Measurements from ENCODE around the gene IFNA10.
"Not testable (repeated sequence)": the region's sequence is repeated elsewhere in the genome, so short reads cannot be mapped to it uniquely, and the experiment has no call there.

IFNA10 gene

DNA sequence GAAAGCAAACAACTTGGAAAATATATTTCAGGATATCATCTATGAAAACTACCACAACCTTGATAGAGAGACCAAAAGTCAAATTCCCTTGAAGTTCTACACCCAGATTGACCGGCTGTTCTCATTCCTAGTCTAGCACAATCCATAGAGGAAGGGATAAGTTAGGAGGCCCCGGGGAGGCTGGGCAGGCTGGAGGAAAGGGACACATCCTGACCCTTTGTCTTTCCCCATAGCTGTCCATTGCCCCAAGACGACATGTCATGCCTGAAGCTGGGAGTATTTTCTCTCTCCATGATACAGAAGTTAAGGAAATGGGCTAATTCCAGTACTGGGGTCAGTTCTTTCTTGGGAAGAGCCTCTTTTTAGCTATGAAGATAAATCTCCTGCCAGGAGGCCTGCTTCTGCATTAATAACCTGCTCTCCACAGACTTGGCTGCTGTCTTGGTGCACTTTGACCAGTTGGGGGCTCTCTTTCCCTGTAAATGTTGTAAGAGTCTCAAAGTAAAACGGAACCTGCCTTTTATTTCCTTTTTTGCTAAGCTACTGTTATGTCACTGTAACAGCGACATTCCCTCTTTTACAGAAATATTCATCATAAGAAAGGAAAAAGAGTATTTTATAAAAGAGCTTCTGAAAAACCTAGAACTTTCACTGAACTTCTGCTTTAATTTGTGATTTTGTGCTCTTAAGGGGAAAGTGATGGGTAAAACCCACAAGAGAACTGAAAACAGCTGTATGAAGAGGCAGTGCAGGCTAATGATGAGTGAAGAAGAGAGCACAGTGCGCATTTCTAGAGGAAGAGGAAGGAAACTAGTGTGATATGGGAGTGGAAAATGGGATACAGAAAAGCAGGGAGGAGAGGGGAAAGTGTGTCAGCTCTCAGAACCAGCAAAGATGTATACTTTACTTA is 11.8 kb downstream of the IFNA10 start:
- H3K4me3 ChIP-seq (ENCODE audit: low read length), result peak overlapping the region; percentile 7; the same call in 1 of the 2 replicates
- not testable (repeated sequence) for H2AFZ ChIP-seq (ENCODE audit: low read depth, low read length); H3K79me2 ChIP-seq (ENCODE audit: low read length); H3K36me3 ChIP-seq (replicated peaks; ENCODE audit: low read depth, low read length); H3K9me3 ChIP-seq (ENCODE audit: insufficient read depth, low read length); H3K9ac ChIP-seq (ENCODE audit: low read length); H4K20me1 ChIP-seq (ENCODE audit: insufficient read depth, low read length)
- peak overlapping the region; percentile 44; the same call in 1 of the 2 replicates for H3K27ac ChIP-seq (ENCODE audit: low read length)
- peak overlapping the region; percentile 64 for H3K4me2 ChIP-seq (ENCODE audit: low read length)
- H3K27me3 ChIP-seq (ENCODE audit: low read depth, low read length), result peaks cover 23% of the 10 kb centered on the region
- TF ChIP-seq EZH2phosphoT487 (IDR thresholded peaks at IDR 0.05; ENCODE audit: low read depth), result 0 out of 2 replicates have a peak, but pooled peaks have one; percentile 43
- TF ChIP-seq, protein P1, sequence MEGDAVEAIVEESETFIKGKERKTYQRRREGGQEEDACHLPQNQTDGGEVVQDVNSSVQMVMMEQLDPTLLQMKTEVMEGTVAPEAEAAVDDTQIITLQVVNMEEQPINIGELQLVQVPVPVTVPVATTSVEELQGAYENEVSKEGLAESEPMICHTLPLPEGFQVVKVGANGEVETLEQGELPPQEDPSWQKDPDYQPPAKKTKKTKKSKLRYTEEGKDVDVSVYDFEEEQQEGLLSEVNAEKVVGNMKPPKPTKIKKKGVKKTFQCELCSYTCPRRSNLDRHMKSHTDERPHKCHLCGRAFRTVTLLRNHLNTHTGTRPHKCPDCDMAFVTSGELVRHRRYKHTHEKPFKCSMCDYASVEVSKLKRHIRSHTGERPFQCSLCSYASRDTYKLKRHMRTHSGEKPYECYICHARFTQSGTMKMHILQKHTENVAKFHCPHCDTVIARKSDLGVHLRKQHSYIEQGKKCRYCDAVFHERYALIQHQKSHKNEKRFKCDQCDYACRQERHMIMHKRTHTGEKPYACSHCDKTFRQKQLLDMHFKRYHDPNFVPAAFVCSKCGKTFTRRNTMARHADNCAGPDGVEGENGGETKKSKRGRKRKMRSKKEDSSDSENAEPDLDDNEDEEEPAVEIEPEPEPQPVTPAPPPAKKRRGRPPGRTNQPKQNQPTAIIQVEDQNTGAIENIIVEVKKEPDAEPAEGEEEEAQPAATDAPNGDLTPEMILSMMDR (IDR thresholded peaks at IDR 0.05; ENCODE audit: low read depth, low read length), result peak; percentile 63
- H3K4me1 ChIP-seq (ENCODE audit: low read length), result peaks cover 36% of the 10 kb centered on the region

- not testable (repeated sequence) for H3K27ac ChIP-seq (ENCODE audit: low read length); H3K9ac ChIP-seq (ENCODE audit: low read length); H2AFZ ChIP-seq (ENCODE audit: low read depth, low read length); H4K20me1 ChIP-seq (ENCODE audit: insufficient read depth, low read length); H3K79me2 ChIP-seq (ENCODE audit: low read length); H3K4me2 ChIP-seq (ENCODE audit: low read length); H3K9me3 ChIP-seq (ENCODE audit: insufficient read depth, low read length); H3K36me3 ChIP-seq (replicated peaks; ENCODE audit: low read depth, low read length); H3K27me3 ChIP-seq (ENCODE audit: low read depth, low read length); H3K4me3 ChIP-seq (ENCODE audit: low read length)
- H3K4me1 ChIP-seq (ENCODE audit: low read length), result peaks cover 12% of the 10 kb centered on the region
Measured at GRCh38 chr9:21187487-21187886, 19.5 kb downstream of the IFNA10 start, which contains the start of gene IFNA4. Gene IFNA4 (minus strand): TSS chr9:21187587. CDS start chr9:21187531, 56 bp downstream.

DNA sequence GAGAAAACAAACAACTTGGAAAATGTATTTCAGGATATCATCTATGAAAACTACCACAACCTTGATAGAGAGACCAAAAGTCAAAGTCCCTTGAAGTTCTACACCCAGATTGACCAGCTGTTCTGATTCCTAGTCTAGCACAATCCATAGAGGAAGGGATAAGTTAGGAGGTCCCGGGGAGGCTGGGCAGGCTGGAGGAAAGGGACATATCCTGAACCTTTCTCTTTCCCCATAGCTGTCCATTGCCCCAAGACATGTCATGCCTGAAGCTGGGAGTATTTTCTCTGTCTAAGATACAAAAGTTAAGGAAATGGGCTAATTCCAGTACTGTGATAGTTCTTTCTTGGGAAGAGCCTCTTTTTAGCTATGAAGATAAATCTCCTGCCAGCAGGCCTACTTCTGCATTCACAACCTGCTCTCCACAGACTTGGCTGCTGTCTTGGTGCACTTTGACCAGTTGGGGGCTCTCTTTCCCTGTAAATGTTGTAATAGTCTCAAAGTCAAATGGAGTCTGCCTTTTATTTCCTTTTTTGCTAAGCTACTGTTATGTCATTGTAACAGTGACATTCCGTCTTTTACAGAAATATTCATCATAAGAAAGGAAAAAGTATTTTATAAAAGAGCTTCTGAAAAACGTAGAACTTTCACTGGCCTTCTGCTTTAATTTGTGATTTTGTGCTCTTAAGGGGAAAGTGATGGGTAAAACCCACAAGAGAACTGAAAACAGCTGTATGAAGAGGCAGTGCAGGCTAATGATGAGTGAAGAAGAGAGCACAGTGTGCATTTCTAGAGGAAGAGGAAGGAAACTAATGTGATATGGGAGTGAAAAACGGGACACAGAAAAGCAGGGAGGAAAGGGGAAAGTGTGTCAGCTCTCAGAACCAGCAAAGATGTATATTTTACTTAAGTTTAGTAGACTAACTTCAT is 23.9 kb downstream of the IFNA10 start:
- not testable (repeated sequence) for H3K79me2 ChIP-seq (ENCODE audit: low read length); H3K36me3 ChIP-seq (replicated peaks; ENCODE audit: low read depth, low read length); H3K27me3 ChIP-seq (ENCODE audit: low read depth, low read length); H3K9me3 ChIP-seq (ENCODE audit: insufficient read depth, low read length); H2AFZ ChIP-seq (ENCODE audit: low read depth, low read length); H3K9ac ChIP-seq (ENCODE audit: low read length); H4K20me1 ChIP-seq (ENCODE audit: insufficient read depth, low read length)
- peak overlapping the region; percentile 61 for H3K4me2 ChIP-seq (ENCODE audit: low read length)
- peak overlapping the region; percentile 17; the same call in 1 of the 2 replicates for H3K4me3 ChIP-seq (ENCODE audit: low read length)
- H3K4me1 ChIP-seq (ENCODE audit: low read length), result peaks cover 19% of the 10 kb centered on the region
- H3K27ac ChIP-seq (ENCODE audit: low read length), result peak overlapping the region; percentile 66
- TF ChIP-seq, protein P1 (IDR thresholded peaks at IDR 0.05; ENCODE audit: low read depth, low read length), result peak; percentile 78

GRCh38 chr9:21174671-21175070 is 32.3 kb downstream of the IFNA10 start:
- Histone ChIP-seq H3K4me1 (ENCODE audit: low read length) (no peaks in the 10 kb centered on the region), H3K4me2 (ENCODE audit: low read length) (no peak overlapping the region), H4K20me1 (ENCODE audit: insufficient read depth, low read length) (no peaks in the 10 kb centered on the region), H2AFZ (ENCODE audit: low read depth, low read length) (no peak overlapping the region), H3K79me2 (ENCODE audit: low read length) (no peaks in the 10 kb centered on the region), H3K4me3 (ENCODE audit: low read length) (no peak overlapping the region), H3K9me3 (ENCODE audit: insufficient read depth, low read length) (no peaks in the 10 kb centered on the region), H3K9ac (ENCODE audit: low read length) (no peak overlapping the region), H3K27me3 (ENCODE audit: low read depth, low read length) (peaks cover 45% of the 10 kb centered on the region), H3K36me3 (replicated peaks; ENCODE audit: low read depth, low read length) (no peaks in the 10 kb centered on the region), H3K27ac (ENCODE audit: low read length) (no peak overlapping the region)
- TF ChIP-seq, protein P1 (IDR thresholded peaks at IDR 0.05; ENCODE audit: low read depth, low read length), result no peak
- TF ChIP-seq EZH2phosphoT487 (IDR thresholded peaks at IDR 0.05; ENCODE audit: low read depth), result no peak
